Endodermal cell (in vitro differentiated cells): ENCODE measurements around the gene SLC17A3. TPM values are rescaled to one million over a fixed set of nuclear protein-coding genes. Genes with fewer than 3 reads are reported as not detected.

Experiments
- DNase-seq: peaks from one replicate; pipeline ENCODE4 v3.0.0-alpha.2; 2017
- H3K27ac ChIP-seq: 2 replicates; pipeline ENCODE4 v1.5.1; 2013; ENCODE audit warnings: mild to moderate bottlenecking, low read depth, low read length, moderate library complexity
- H3K27me3 ChIP-seq: 2 replicates; pipeline ENCODE4 v1.6.1; 2013; ENCODE audit warnings: mild to moderate bottlenecking, low read length, moderate library complexity; ENCODE audit not compliant: insufficient read depth, control insufficient read depth, poor library complexity, severe bottlenecking
- H3K36me3 ChIP-seq: 2 replicates; pipeline ENCODE4 v1.7.0; 2013; ENCODE audit warnings: mild to moderate bottlenecking, low read length, moderate library complexity; ENCODE audit not compliant: control insufficient read depth, insufficient read depth
- H3K4me1 ChIP-seq: one replicate; pipeline ENCODE4 v1.7.0; 2013; ENCODE audit warnings: low read length; ENCODE audit not compliant: control insufficient read depth, insufficient read depth
- H3K4me3 ChIP-seq: 2 replicates; pipeline ENCODE4 v1.5.1; 2013; ENCODE audit warnings: mild to moderate bottlenecking, low read length, moderate library complexity
- H3K9ac ChIP-seq: 2 replicates; pipeline ENCODE4 v1.6.1; 2013; ENCODE audit warnings: mild to moderate bottlenecking, low read length, moderate library complexity; ENCODE audit not compliant: poor library complexity, severe bottlenecking; ENCODE audit errors: extremely low read depth
- H3K9me3 ChIP-seq: 2 replicates; pipeline ENCODE4 v1.6.1; 2013; ENCODE audit warnings: mild to moderate bottlenecking, low read length, moderate library complexity; ENCODE audit not compliant: control insufficient read depth
- H3K27ac Mint-ChIP-seq: 2 replicates; pipeline ENCODE4 v1.8.0; 2020; ENCODE audit warnings: mixed read lengths
- H3K27me3 Mint-ChIP-seq: 2 replicates; pipeline ENCODE4 v1.8.0; 2021; ENCODE audit warnings: mild to moderate bottlenecking, mixed read lengths; ENCODE audit not compliant: insufficient read depth
- H3K36me3 Mint-ChIP-seq: 2 replicates; pipeline ENCODE4 v1.8.0; 2020; ENCODE audit warnings: low read depth, mixed read lengths
- H3K4me1 Mint-ChIP-seq: 2 replicates; pipeline ENCODE4 v1.8.0; 2020; ENCODE audit warnings: mixed read lengths
- H3K4me3 Mint-ChIP-seq: 2 replicates; pipeline ENCODE4 v1.8.0; 2020; ENCODE audit warnings: mild to moderate bottlenecking, moderate library complexity, mixed read lengths
- H3K9me3 Mint-ChIP-seq: 2 replicates; pipeline ENCODE4 v1.8.0; 2020; ENCODE audit warnings: mild to moderate bottlenecking, mixed read lengths
- CTCF ChIP-seq: fragments of 200-600 bp; sonication (generic); conservative IDR thresholded peaks from 2 replicates; pipeline ENCODE4 v1.5.0; 2021; ENCODE audit warnings: antibody characterized with exemption, mild to moderate bottlenecking
- WGBS, 2 experiments: methylation state at CpG; one replicate each; pipeline versions ENCODE4 v1.1.5 to v1.1.7; 2013; ENCODE audit warnings: missing lambda C conversion rate in 2 of 2, mixed read lengths in 1 of 2; ENCODE audit not compliant: insufficient coverage in 1 of 2, insufficient read length in 1 of 2; 5-methylcytosine and 5-hydroxymethylcytosine counted together
- total RNA-seq, 2 donors: library from RNA; stranded (reverse); fragmentation: NEBNext Ultra II Directional in 1 of 2; extraction: Animal tissue kit (Norgen Biotek cat#: 25700) in 1 of 2; gene quantifications; 2 replicates in 1 of 2; 3 replicates in 1 of 2; pipeline ENCODE4 v1.2.1, GENCODE V29; 2021

SLC17A3 gene
- total RNA-seq, 2 donors from 2014 or later: not detected

- no peak overlapping the region for H3K9ac ChIP-seq
- Mint-ChIP-seq H3K27me3 (peaks cover 9% of the 10 kb centered on the region), H3K9me3 (no peaks in the 10 kb centered on the region), H3K36me3 (no peaks in the 10 kb centered on the region), H3K4me1 (no peaks in the 10 kb centered on the region), H3K4me3 (no peak overlapping the region), H3K27ac (no peak overlapping the region)
- H3K4me1 ChIP-seq: no peaks in the 10 kb centered on the region
- no peaks in the 10 kb centered on the region for H3K9me3 ChIP-seq
- no peak overlapping the region for H3K27ac ChIP-seq
- WGBS, 2 experiments: 94 to 100% methylated on average over 2 to 4 of the region's 4 CpGs
- H3K27me3 ChIP-seq: peaks cover 7% of the 10 kb centered on the region
- H3K4me3 ChIP-seq: no peak overlapping the region
- TF ChIP-seq CTCF: no peak
- no peaks in the 10 kb centered on the region for H3K36me3 ChIP-seq
- DNase-seq: no peak
These were observed 11.8 kb downstream of the SLC17A3 start for GRCh38 chr6:25862199-25862598.

GRCh38 chr6:25852756-25853155 is 21.3 kb downstream of the SLC17A3 start:
- DNase-seq: no peak
- Mint-ChIP-seq H3K4me3 (no peak overlapping the region), H3K27me3 (no peaks in the 10 kb centered on the region), H3K27ac (no peak overlapping the region), H3K36me3 (no peaks in the 10 kb centered on the region), H3K9me3 (no peaks in the 10 kb centered on the region), H3K4me1 (no peaks in the 10 kb centered on the region)
- Histone ChIP-seq H3K36me3 (no peaks in the 10 kb centered on the region), H3K27me3 (no peaks in the 10 kb centered on the region), H3K9me3 (no peaks in the 10 kb centered on the region), H3K9ac (no peak overlapping the region), H3K27ac (no peak overlapping the region), H3K4me3 (no peak overlapping the region), H3K4me1 (no peaks in the 10 kb centered on the region)
- TF ChIP-seq CTCF: no peak

- no peak overlapping the region for H3K27ac Mint-ChIP-seq
- no peaks in the 10 kb centered on the region for H3K27me3 ChIP-seq
- H3K9me3 Mint-ChIP-seq: no peaks in the 10 kb centered on the region
- no peaks in the 10 kb centered on the region for H3K4me1 ChIP-seq
- no peak for DNase-seq
- no peak for TF ChIP-seq CTCF
- H3K4me1 Mint-ChIP-seq: no peaks in the 10 kb centered on the region
- H3K36me3 Mint-ChIP-seq: no peaks in the 10 kb centered on the region
- H3K36me3 ChIP-seq: no peaks in the 10 kb centered on the region
- no peak overlapping the region for H3K9ac ChIP-seq
- H3K4me3 Mint-ChIP-seq: no peak overlapping the region
- no peaks in the 10 kb centered on the region for H3K9me3 ChIP-seq
- H3K27ac ChIP-seq: no peak overlapping the region
- no peaks in the 10 kb centered on the region for H3K27me3 Mint-ChIP-seq
- 90 to 92% methylated on average over 2 of the region's 2 CpGs for WGBS, 2 experiments
- H3K4me3 ChIP-seq: no peak overlapping the region
These were observed 22.1 kb downstream of the SLC17A3 start for GRCh38 chr6:25851961-25852360.
